H1 (cell line): ENCODE data around the gene PRRX1. TPM values are rescaled to one million over a fixed set of nuclear protein-coding genes. Genes with fewer than 3 reads are reported as not detected.

Experiments used
- CTCF ChIA-PET: fragments of 300-600 bp; sonication (Branson Sonifier 250); formaldehyde crosslinking; loops from one replicate; lab custom pipeline; 2021; ENCODE audit not compliant: partially characterized antibody; lab: Charles Lee
- POLR2A ChIA-PET: fragments of 300-600 bp; sonication (Branson Sonifier 250); formaldehyde crosslinking; loops from one replicate; lab custom pipeline; 2021; ENCODE audit warnings: inconsistent platforms; ENCODE audit not compliant: partially characterized antibody; lab: Charles Lee
- DNase-seq, 2 experiments: peaks; one replicate each; pipeline versions ENCODE4 v3.0.0 to v3.0.0-alpha.2; 2010 to 2022; ENCODE audit warnings: low spot score in 2 of 2, low read depth in 1 of 2, mixed read lengths in 1 of 2
- FAIRE-seq: peaks from 2 replicates; lab custom pipeline; 2011; peaks lifted over from hg19 to GRCh38; lab: Jason Lieb, UNC
- H2AFZ ChIP-seq: 2 replicates; pipeline ENCODE4 v1.8.1; 2012; ENCODE audit warnings: low read length, inconsistent platforms
- H2AK5ac ChIP-seq: 2 replicates; pipeline ENCODE4 v1.6.1; 2013; ENCODE audit warnings: low read depth, low read length
- H2BK120ac ChIP-seq: replicated peaks from 2 replicates; pipeline ENCODE3; 2013; ENCODE audit warnings: low read depth, low read length, inconsistent platforms
- H2BK12ac ChIP-seq: 2 replicates; pipeline ENCODE4 v1.6.1; 2013; ENCODE audit warnings: low read depth, low read length
- H2BK15ac ChIP-seq: 2 replicates; pipeline ENCODE4 v1.6.1; 2013; ENCODE audit warnings: low read length
- H2BK20ac ChIP-seq: 2 replicates; pipeline ENCODE4 v1.6.1; 2013; ENCODE audit warnings: low read length
- H2BK5ac ChIP-seq: 2 replicates; pipeline ENCODE4 v1.6.1; 2013; ENCODE audit warnings: low read depth, low read length
- H3K14ac ChIP-seq: 2 replicates; pipeline ENCODE4 v1.6.1; 2013; ENCODE audit warnings: inconsistent platforms; ENCODE audit not compliant: insufficient read length
- H3K18ac ChIP-seq: 2 replicates; pipeline ENCODE4 v1.6.1; 2013; ENCODE audit warnings: low read length; ENCODE audit errors: extremely low read depth
- H3K23ac ChIP-seq: 2 replicates; pipeline ENCODE4 v1.6.1; 2013; ENCODE audit warnings: inconsistent platforms; ENCODE audit not compliant: insufficient read length
- H3K23me2 ChIP-seq: 2 replicates; pipeline ENCODE4 v1.6.1; 2013; ENCODE audit warnings: low read depth, low read length
- H3K27ac ChIP-seq: 2 replicates; pipeline ENCODE4 v1.6.1; 2011; ENCODE audit warnings: low read depth, low read length, inconsistent platforms
- H3K27me3 ChIP-seq, 4 experiments: replicated peaks in 1 of 4; 1 replicate in 1 of 4; 2 replicates in 3 of 4; pipeline versions ENCODE4 v1.6.1 to v1.8.1; 2011 to 2013; ENCODE audit warnings: low read length in 3 of 4, mild to moderate bottlenecking in 3 of 4, inconsistent platforms in 2 of 4, mixed read lengths in 2 of 4, moderate library complexity in 1 of 4; ENCODE audit not compliant: control insufficient read depth in 3 of 4, insufficient read depth in 3 of 4; ENCODE audit errors: extremely low read depth in 1 of 4
- H3K36me3 ChIP-seq, 4 experiments: 2 replicates each; pipeline versions ENCODE4 v1.6.1 to v1.8.1; 2011 to 2013; ENCODE audit warnings: mild to moderate bottlenecking in 4 of 4, low read length in 3 of 4, moderate library complexity in 2 of 4, control low read depth in 1 of 4, inconsistent platforms in 1 of 4; ENCODE audit not compliant: insufficient read depth in 4 of 4, control insufficient read depth in 2 of 4
- H3K4ac ChIP-seq: replicated peaks from 2 replicates; pipeline ENCODE3; 2013; ENCODE audit warnings: low read length, low read depth, mixed read lengths, inconsistent platforms; ENCODE audit not compliant: insufficient read length
- H3K4me1 ChIP-seq, 4 experiments: replicated peaks in 1 of 4; 1 replicate in 1 of 4; 2 replicates in 3 of 4; pipeline versions ENCODE4 v1.6.1 to v1.8.1; 2011 to 2013; ENCODE audit warnings: low read length in 3 of 4, inconsistent platforms in 2 of 4, mixed read lengths in 1 of 4; ENCODE audit not compliant: insufficient read depth in 4 of 4, control insufficient read depth in 3 of 4
- H3K4me2 ChIP-seq, 2 experiments: 2 replicates each; pipeline versions ENCODE4 v1.6.1 to v1.8.1; 2011 to 2013; ENCODE audit warnings: low read depth in 2 of 2, low read length in 2 of 2, control low read depth in 1 of 2, inconsistent platforms in 1 of 2, mild to moderate bottlenecking in 1 of 2; ENCODE audit not compliant: insufficient read depth in 1 of 2
- H3K4me3 ChIP-seq, 4 experiments: fragments of 200-600, 300-600 bp in 1 of 4; sonication (generic), shearing (Covaris generic), sonication (Bioruptor Twin) in 1 of 4; 2 replicates each; pipeline versions ENCODE4 v1.5.1 to v1.8.1; 2011 to 2016; ENCODE audit warnings: low read length in 4 of 4, low read depth in 3 of 4, control low read depth in 2 of 4, inconsistent platforms in 2 of 4, mild to moderate bottlenecking in 2 of 4, mixed read lengths in 1 of 4, moderate library complexity in 1 of 4; ENCODE audit not compliant: insufficient read depth in 2 of 4; ENCODE audit errors: extremely low read depth in 1 of 4
- H3K56ac ChIP-seq: replicated peaks from 2 replicates; pipeline ENCODE3; 2013; ENCODE audit warnings: low read depth, mild to moderate bottlenecking, mixed read lengths, low read length, inconsistent platforms; ENCODE audit not compliant: insufficient read length
- H3K79me1 ChIP-seq: 2 replicates; pipeline ENCODE4 v1.6.1; 2013; ENCODE audit warnings: low read depth, low read length, control low read depth
- H3K79me2 ChIP-seq, 2 experiments: 2 replicates each; pipeline versions ENCODE4 v1.6.1 to v1.8.1; 2012 to 2013; ENCODE audit warnings: low read length in 2 of 2, mild to moderate bottlenecking in 2 of 2, inconsistent platforms in 1 of 2; ENCODE audit not compliant: insufficient read depth in 2 of 2, control insufficient read depth in 1 of 2
- H3K9ac ChIP-seq, 4 experiments: replicated peaks in 1 of 4; 1 replicate in 1 of 4; 2 replicates in 3 of 4; pipeline versions ENCODE4 v1.6.1 to v1.8.1; 2011 to 2013; ENCODE audit warnings: low read depth in 3 of 4, low read length in 3 of 4, control low read depth in 2 of 4, mild to moderate bottlenecking in 2 of 4, moderate library complexity in 2 of 4, inconsistent platforms in 1 of 4; ENCODE audit errors: extremely low read depth in 1 of 4
- H3K9me3 ChIP-seq, 2 experiments: 2 replicates each; pipeline versions ENCODE4 v1.6.1 to v1.8.1; 2012 to 2013; ENCODE audit warnings: mild to moderate bottlenecking in 2 of 2, moderate library complexity in 2 of 2, control low read depth in 1 of 2, inconsistent platforms in 1 of 2, low read depth in 1 of 2, low read length in 1 of 2, mixed read lengths in 1 of 2; ENCODE audit not compliant: insufficient read depth in 2 of 2
- H4K20me1 ChIP-seq, 2 experiments: replicated peaks in 1 of 2; 2 replicates each; pipeline versions ENCODE3 to v1.8.1; 2011 to 2013; ENCODE audit warnings: inconsistent platforms in 2 of 2, low read length in 2 of 2, mild to moderate bottlenecking in 1 of 2; ENCODE audit not compliant: insufficient read depth in 2 of 2, control insufficient read depth in 1 of 2
- H4K5ac ChIP-seq: 2 replicates; pipeline ENCODE4 v1.6.1; 2013; ENCODE audit warnings: low read length, low read depth, mixed read lengths, inconsistent platforms; ENCODE audit not compliant: insufficient read length
- H4K8ac ChIP-seq: 2 replicates; pipeline ENCODE4 v1.8.0; 2013; ENCODE audit warnings: mild to moderate bottlenecking, moderate library complexity, low read length, inconsistent platforms; ENCODE audit not compliant: insufficient read depth; ENCODE audit errors: extremely low read depth
- H4K91ac ChIP-seq: replicated peaks from 2 replicates; pipeline ENCODE3; 2013; ENCODE audit warnings: low read length, mixed read lengths, inconsistent platforms; ENCODE audit not compliant: insufficient read length
- CHD1 ChIP-seq: IDR thresholded peaks from 2 replicates; pipeline ENCODE4 v1.6.1; 2012; ENCODE audit warnings: low read depth, low read length, improper control_type of control experiment
- EGR1 ChIP-seq: IDR thresholded peaks from 2 replicates; pipeline ENCODE4 v1.6.1; 2011; ENCODE audit warnings: low read depth, low read length, borderline replicate concordance
- EP300 ChIP-seq, 2 experiments: IDR thresholded peaks; 1 replicate in 1 of 2; 2 replicates in 1 of 2; pipeline ENCODE4 v1.6.1; 2011 to 2012; ENCODE audit warnings: low read depth in 2 of 2, low read length in 2 of 2, mild to moderate bottlenecking in 2 of 2, borderline replicate concordance in 1 of 2, inconsistent platforms in 1 of 2, moderate library complexity in 1 of 2
- FOSL1 ChIP-seq: IDR thresholded peaks from 2 replicates; pipeline ENCODE4 v1.6.1; 2011; ENCODE audit warnings: mild to moderate bottlenecking, low read depth, low read length, moderate library complexity; ENCODE audit not compliant: insufficient read depth
- JUND ChIP-seq: IDR thresholded peaks from 2 replicates; pipeline ENCODE4 v1.6.1; 2011; ENCODE audit warnings: mild to moderate bottlenecking, improper control_type of control experiment, low read length
- KDM4A ChIP-seq: IDR thresholded peaks from one replicate; pipeline ENCODE4 v1.7.1; 2012; ENCODE audit warnings: low read depth, mild to moderate bottlenecking, moderate library complexity, low read length, inconsistent platforms; ENCODE audit not compliant: severe bottlenecking
- MAFK ChIP-seq: IDR thresholded peaks from 2 replicates; pipeline ENCODE4 v1.6.1; 2012; ENCODE audit warnings: low read depth, mild to moderate bottlenecking, improper control_type of control experiment, low read length
- NANOG ChIP-seq: IDR thresholded peaks from 2 replicates; pipeline ENCODE4 v1.6.1; 2011; ENCODE audit warnings: low read length, low read depth, mild to moderate bottlenecking, inconsistent platforms; ENCODE audit not compliant: insufficient read depth, poor library complexity, severe bottlenecking
- POLR2A ChIP-seq, 2 experiments: IDR thresholded peaks; 1 replicate in 1 of 2; 2 replicates in 1 of 2; pipeline ENCODE4 v1.6.1; 2011; ENCODE audit warnings: low read depth in 2 of 2, low read length in 2 of 2, mild to moderate bottlenecking in 2 of 2; ENCODE audit errors: control extremely low read depth in 1 of 2
- RFX5 ChIP-seq: IDR thresholded peaks from 2 replicates; pipeline ENCODE4 v1.6.1; 2011; ENCODE audit warnings: low read depth, low read length, improper control_type of control experiment, borderline replicate concordance
- SUZ12 ChIP-seq: fragments of 200-600 bp; sonication (generic); IDR thresholded peaks from 2 replicates; pipeline ENCODE4 v1.6.1; 2012; ENCODE audit warnings: mild to moderate bottlenecking, inconsistent platforms, low read length, moderate library complexity, mixed read lengths
- TAF1 ChIP-seq: IDR thresholded peaks from 2 replicates; pipeline ENCODE4 v1.6.1; 2011; ENCODE audit warnings: mild to moderate bottlenecking, low read depth, low read length
- WGBS, 2 experiments: shearing (Covaris generic) in 1 of 2; methylation state at CpG; one replicate each; pipeline versions ENCODE4 v1.1.6 to v1.1.7; 2013 to 2015; ENCODE audit warnings: low lambda C conversion rate in 2 of 2, mixed read lengths in 2 of 2, inconsistent platforms in 1 of 2, low coverage in 1 of 2, missing lambda C conversion rate in 1 of 2; ENCODE audit not compliant: insufficient replicate concordance in 2 of 2, insufficient coverage in 1 of 2, insufficient read length in 1 of 2; ENCODE audit errors: extremely low coverage in 1 of 2, missing lambda C conversion rate in 1 of 2; 5-methylcytosine and 5-hydroxymethylcytosine counted together
- polyA plus RNA-seq, 7 experiments: library from polyadenylated mRNA; depleted of rRNA in 3 of 7; stranded (reverse) in 5 of 7; unstranded in 2 of 7; fragments of >200 nt in 5 of 7; fragments of 200-250 nt in 2 of 7; gene quantifications; 1 replicate in 5 of 7; 2 replicates in 1 of 7; 4 replicates in 1 of 7; pipeline versions ENCODE4 v1.2.1 to v1.2.3, GENCODE V29; 2011 to 2013; ENCODE audit warnings: missing spikeins in 2 of 7, mixed read lengths in 2 of 7
- total RNA-seq: library from RNA; stranded (reverse); fragmentation: NEBNext Ultra II Directional; extraction: Animal tissue kit (Norgen Biotek cat#: 25700); gene quantifications from 2 replicates; pipeline ENCODE4 v1.2.1, GENCODE V29; 2021

PRRX1 gene
- total and polyA plus RNA-seq, 2 of the 8 experiments (the other 6 are each of a cell fraction or from before 2014, with no cell fraction given) = not detected

GRCh38 chr1:170698301-170699275 lies 34.7 kb downstream of the PRRX1 start:
- H2BK120ac ChIP-seq = no peak overlapping the region
- H3K79me2 ChIP-seq = no peaks in the 10 kb centered on the region
- no peak overlapping the region for H4K8ac ChIP-seq
- no peak overlapping the region for H3K4me2 ChIP-seq
- no peak overlapping the region for H2BK5ac ChIP-seq
- no peaks in the 10 kb centered on the region for H3K79me1 ChIP-seq
- no peak overlapping the region for H2BK15ac ChIP-seq
- no peak overlapping the region for H3K4ac ChIP-seq
- no peak overlapping the region for H2BK12ac ChIP-seq
- H3K36me3 ChIP-seq = no peaks in the 10 kb centered on the region
- H3K14ac ChIP-seq = no peak overlapping the region
- no peaks in the 10 kb centered on the region for H3K4me1 ChIP-seq
- H3K56ac ChIP-seq = no peak overlapping the region
- POLR2A ChIA-PET = no interaction called here
- CTCF ChIA-PET = interaction anchor here (1.1 to 7.8 kb wide), 5 partner anchors 10 to 229 kb away, joined by 3 to 48 read pairs (median 6); no protein-coding TSS in a partner anchor
- no peak overlapping the region for H3K9ac ChIP-seq
- WGBS, 2 experiments = 84% methylated on average over 11 of the region's 11 CpGs; no CpG with 5 or more reads in 1 of the 2 experiments
- no peak overlapping the region for H2BK20ac ChIP-seq
- DNase-seq = no peak
- no peak overlapping the region; the same call in 1 of the 2 replicates for H2AFZ ChIP-seq
- H4K20me1 ChIP-seq = no peaks in the 10 kb centered on the region
- H3K4me3 ChIP-seq = no peak overlapping the region
- H3K27me3 ChIP-seq = no peaks in the 10 kb centered on the region
- H3K9me3 ChIP-seq = no peaks in the 10 kb centered on the region
- H3K27ac ChIP-seq = no peak overlapping the region
- H4K91ac ChIP-seq = no peak overlapping the region
- no peak overlapping the region for H3K23ac ChIP-seq
- no peak overlapping the region for H4K5ac ChIP-seq
- FAIRE-seq = no peak
- no peak overlapping the region for H3K18ac ChIP-seq
- H3K23me2 ChIP-seq = no peaks in the 10 kb centered on the region; the same call in 1 of the 2 replicates
- H2AK5ac ChIP-seq = no peak overlapping the region
- TF ChIP-seq SUZ12 (no peak), MAFK (no peak), POLR2A (IDR thresholded peaks at IDR 0.05; ENCODE audit: control extremely low read depth in 1 of 2, low read depth in 2 of 2, low read length in 2 of 2) (no peak), JUND (no peak), NANOG (no peak), CHD1 (no peak), KDM4A (no peak), RFX5 (no peak), TAF1 (no peak), EGR1 (no peak), EP300 (IDR thresholded peaks at IDR 0.05; ENCODE audit: borderline replicate concordance in 1 of 2, low read depth in 2 of 2, low read length in 2 of 2) (no peak), FOSL1 (no peak)
